SK-N-SH treated with all-trans-retinoic acid at 6 μM for 48 hours (cell line): Measurements from ENCODE around the gene VRTN.

Source experiments
- ATAC-seq: fragments of 200-7000 bp; cut with Tn5 transposase; 3 replicates; pipeline ENCODE4 v1.9.1; 2020; ENCODE audit warnings: mild to moderate bottlenecking, moderate library complexity
- ARNTL ChIP-seq: fragments of 450-650 bp; formaldehyde crosslinking; IDR thresholded peaks from 2 replicates; pipeline ENCODE4 v1.5.0; 2020; ENCODE audit warnings: low read depth, mild to moderate bottlenecking, moderate library complexity, borderline replicate concordance
- BACH2 ChIP-seq: fragments of 250-450 bp; sonication (Bioruptor Pico); IDR thresholded peaks from 2 replicates; pipeline ENCODE4 v1.9.0; 2021; ENCODE audit warnings: mild to moderate bottlenecking, borderline replicate concordance
- CREB5 ChIP-seq: fragments of 250-450 bp; sonication (Bioruptor Pico); IDR thresholded peaks from 2 replicates; pipeline ENCODE4 v1.5.1; 2020; ENCODE audit warnings: low read depth, mild to moderate bottlenecking, moderate library complexity
- CSDC2 ChIP-seq: fragments of 250-450 bp; sonication (Bioruptor Pico); IDR thresholded peaks from 2 replicates; pipeline ENCODE4 v1.5.0; 2020; ENCODE audit warnings: mild to moderate bottlenecking, moderate library complexity
- CSRNP3 ChIP-seq: fragments of 250-450 bp; sonication (Bioruptor Pico); IDR thresholded peaks from 2 replicates; pipeline ENCODE4 v1.5.1; 2021; ENCODE audit warnings: mild to moderate bottlenecking, moderate library complexity
- ESRRG ChIP-seq: fragments of 250-450 bp; sonication (Bioruptor Pico); IDR thresholded peaks from 2 replicates; pipeline ENCODE4 v1.6.1; 2021; ENCODE audit warnings: mild to moderate bottlenecking
- GLIS3 ChIP-seq: fragments of 250-450 bp; sonication (Bioruptor Pico); IDR thresholded peaks from 2 replicates; pipeline ENCODE4 v1.5.0; 2020; ENCODE audit warnings: mild to moderate bottlenecking, moderate library complexity
- ISL1 ChIP-seq: fragments of 250-450 bp; sonication (Bioruptor Pico); IDR thresholded peaks from 2 replicates; pipeline ENCODE4 v2.1.2; 2022; ENCODE audit warnings: mild to moderate bottlenecking, moderate library complexity
- OSR1 ChIP-seq: fragments of 250-450 bp; sonication (Bioruptor Pico); IDR thresholded peaks from 2 replicates; pipeline ENCODE4 v1.8.0; 2022; ENCODE audit warnings: moderate library complexity, mild to moderate bottlenecking, inconsistent platforms
- PATZ1 ChIP-seq: fragments of 250-450 bp; sonication (Bioruptor Pico); IDR thresholded peaks from 2 replicates; pipeline ENCODE4 v1.8.0; 2020; ENCODE audit warnings: mild to moderate bottlenecking, moderate library complexity, borderline replicate concordance
- PPARA ChIP-seq: fragments of 250-450 bp; sonication (Bioruptor Pico); IDR thresholded peaks from 2 replicates; pipeline ENCODE4 v1.5.0; 2020; ENCODE audit warnings: mild to moderate bottlenecking, borderline replicate concordance
- RARB ChIP-seq: fragments of 250-450 bp; sonication (Bioruptor Pico); IDR thresholded peaks from 2 replicates; pipeline ENCODE4 v1.8.0; 2021; ENCODE audit warnings: mild to moderate bottlenecking, moderate library complexity
- SNAI2 ChIP-seq: fragments of 250-450 bp; sonication (Bioruptor Pico); IDR thresholded peaks from 2 replicates; pipeline ENCODE4 v1.5.0; 2020; ENCODE audit warnings: mild to moderate bottlenecking, moderate library complexity
- TCF4 ChIP-seq: fragments of 250-450 bp; sonication (Bioruptor Pico); IDR thresholded peaks from 2 replicates; pipeline ENCODE4 v1.8.0; 2021; ENCODE audit warnings: mild to moderate bottlenecking, moderate library complexity, borderline replicate concordance
- TSHZ2 ChIP-seq: fragments of 250-450 bp; sonication (Bioruptor Pico); IDR thresholded peaks from 2 replicates; pipeline ENCODE4 v1.5.0; 2020; ENCODE audit warnings: mild to moderate bottlenecking, moderate library complexity
- ZC3H10 ChIP-seq: fragments of 250-450 bp; sonication (Bioruptor Pico); IDR thresholded peaks from 2 replicates; pipeline ENCODE4 v1.5.1; 2021; ENCODE audit warnings: mild to moderate bottlenecking, moderate library complexity
- ZFP30 ChIP-seq: fragments of 450-650 bp; formaldehyde crosslinking; IDR thresholded peaks from 2 replicates; pipeline ENCODE4 v1.5.0; 2022; ENCODE audit warnings: mild to moderate bottlenecking, moderate library complexity
- ZNF565 ChIP-seq: fragments of 450-650 bp; formaldehyde crosslinking; conservative IDR thresholded peaks from 2 replicates; pipeline ENCODE4 v1.5.0; 2020; ENCODE audit warnings: low read depth, mild to moderate bottlenecking, moderate library complexity
- ZNF70 ChIP-seq: fragments of 450-650 bp; formaldehyde crosslinking; IDR thresholded peaks from 2 replicates; pipeline ENCODE4 v1.5.0; 2020; ENCODE audit warnings: mild to moderate bottlenecking, moderate library complexity
- ZNF8 ChIP-seq: fragments of 450-650 bp; formaldehyde crosslinking; IDR thresholded peaks from 2 replicates; pipeline ENCODE4 v1.5.0; 2020; ENCODE audit warnings: mild to moderate bottlenecking, moderate library complexity

VRTN gene

GRCh38 chr14:74350211-74350927 is 2.1 kb downstream of the VRTN start:
- no peak for ATAC-seq
- TF ChIP-seq PPARA (no peak), CSDC2 (CRISPR knock-in tag) (no peak), ZNF8 (CRISPR knock-in tag) (no peak), RARB (CRISPR knock-in tag) (no peak), TSHZ2 (CRISPR knock-in tag) (no peak), OSR1 (no peak), ZC3H10 (no peak), CSRNP3 (CRISPR knock-in tag) (no peak), ISL1 (CRISPR knock-in tag) (no peak), SNAI2 (CRISPR knock-in tag) (no peak), PATZ1 (CRISPR knock-in tag) (no peak), ZNF70 (CRISPR knock-in tag) (no peak), ZFP30 (no peak)
- TF ChIP-seq, all 23 proteins: peak for 0

GRCh38 chr14:74350928-74351323 is 2.7 kb downstream of the VRTN start:
- ATAC-seq: no peak
- TF ChIP-seq ISL1 (CRISPR knock-in tag): no peak
- TF ChIP-seq ZC3H10: no peak
- no peak for TF ChIP-seq ESRRG (CRISPR knock-in tag)
- no peak for TF ChIP-seq BACH2 (CRISPR knock-in tag)
- TF ChIP-seq, all 23 proteins: peak for 0

GRCh38 chr14:74356892-74357575 is 8.8 kb downstream of the VRTN start:
- no peak for TF ChIP-seq CSDC2 (CRISPR knock-in tag)
- no peak for TF ChIP-seq PATZ1 (CRISPR knock-in tag)
- no peak for TF ChIP-seq GLIS3
- TF ChIP-seq TCF4 (CRISPR knock-in tag): no peak
- no peak for TF ChIP-seq ZNF565 (CRISPR knock-in tag)
- TF ChIP-seq ARNTL: no peak
- TF ChIP-seq OSR1: no peak
- TF ChIP-seq ZNF70 (CRISPR knock-in tag): no peak
- no peak for TF ChIP-seq ISL1 (CRISPR knock-in tag)
- ATAC-seq: no peak

- ATAC-seq: no peak
- TF ChIP-seq ZNF70 (CRISPR knock-in tag): no peak
- no peak for TF ChIP-seq RARB (CRISPR knock-in tag)
- no peak for TF ChIP-seq GLIS3
- no peak for TF ChIP-seq TCF4 (CRISPR knock-in tag)
- no peak for TF ChIP-seq OSR1
- no peak for TF ChIP-seq PPARA
- no peak for TF ChIP-seq ISL1 (CRISPR knock-in tag)
- TF ChIP-seq ARNTL: no peak
- no peak for TF ChIP-seq CSRNP3 (CRISPR knock-in tag)
- TF ChIP-seq CREB5 (CRISPR knock-in tag): no peak
- TF ChIP-seq ZNF8 (CRISPR knock-in tag): no peak
- no peak for TF ChIP-seq ZFP30
- TF ChIP-seq, all 23 proteins: peak for 0
Measured at GRCh38 chr14:74357585-74357984, 9.3 kb downstream of the VRTN start.
